K562 (cell line): Measurements from ENCODE around the gene LIN9. TPM values are rescaled to one million over a fixed set of nuclear protein-coding genes. Genes with fewer than 3 reads are reported as not detected.

ENCODE experiments used
- CUX1 ChIP-seq: fragments of 200-800 bp; sonication (Bioruptor generic); IDR thresholded peaks from 2 replicates; pipeline ENCODE4 v1.6.1; 2016; ENCODE audit warnings: missing genetic modification characterization, missing compliant biosample characterization
- HNRNPLL ChIP-seq: fragments of 200-400 bp; formaldehyde crosslinking; IDR thresholded peaks from 2 replicates; pipeline ENCODE4 v1.6.1; 2017; ENCODE audit warnings: low read length, low read depth, mild to moderate bottlenecking; ENCODE audit not compliant: poor library complexity, severe bottlenecking
- ZNF282 ChIP-seq: sonication (generic); formaldehyde crosslinking; IDR thresholded peaks from 2 replicates; pipeline ENCODE4 v1.8.1; 2023; ENCODE audit warnings: missing genetic modification reagents
- polyA plus RNA-seq, 8 experiments: library from polyadenylated mRNA; depleted of rRNA in 4 of 8; stranded (reverse) in 5 of 8; unstranded in 3 of 8; fragments of >200 nt; fragmentation: Nextera tagmentation in 2 of 8; fragmentation: Illumina TruSeq in 1 of 8; extraction: Ambion mirVana in 2 of 8; extraction: Trizol in 1 of 8; gene quantifications; 2 replicates each; pipeline versions ENCODE4 v1.2.1 to v1.2.3, GENCODE V29; 2011 to 2014; ENCODE audit warnings: inconsistent platforms in 1 of 8, missing spikeins in 1 of 8
- total RNA-seq, 7 experiments: library from RNA; depleted of rRNA in 6 of 7; stranded (reverse); fragments of >200 nt in 6 of 7; fragmentation: Illumina TruSeq in 2 of 7; extraction: Trizol in 2 of 7; gene quantifications; 2 replicates each; pipeline versions ENCODE4 v1.2.1 to v1.2.3, GENCODE V29; 2011 to 2021; ENCODE audit warnings: low replicate concordance in 1 of 7

Gene LIN9
- total and polyA plus RNA-seq, 9 of the 15 experiments (the other 6 are each of a cell fraction or from before 2014, with no cell fraction given), result 18.8 to 33.0 (median 25.5) TPM

- TF ChIP-seq CUX1 (CRISPR knock-in tag) (no peak), ZNF282 (CRISPR knock-in tag) (no peak), HNRNPLL (no peak)
- TF ChIP-seq, all 486 proteins: peak for 7
Measured at GRCh38 chr1:226310245-226310540, 1.2 kb upstream of the LIN9 start (continued).
